Mammary epithelial cell (primary cell): Measurements from ENCODE around the gene ADIPOR1.

ENCODE experiments used
- EZH2 ChIP-seq: IDR thresholded peaks from 2 replicates; pipeline ENCODE4 v1.6.1; 2012; ENCODE audit warnings: low read length, inconsistent platforms, borderline replicate concordance
- TF ChIP-seq, protein P1 (sequence below), 2 donors: IDR thresholded peaks in 1 of 2; conservative IDR thresholded peaks in 1 of 2; 2 replicates each; pipeline ENCODE4 v1.5.1; 2011 to 2012; ENCODE audit warnings: inconsistent platforms in 2 of 2, low read length in 2 of 2, mild to moderate bottlenecking in 2 of 2, control low read depth in 1 of 2, low read depth in 1 of 2; ENCODE audit not compliant: insufficient read depth in 1 of 2; ENCODE audit errors: extremely low read depth in 1 of 2

DNA sequence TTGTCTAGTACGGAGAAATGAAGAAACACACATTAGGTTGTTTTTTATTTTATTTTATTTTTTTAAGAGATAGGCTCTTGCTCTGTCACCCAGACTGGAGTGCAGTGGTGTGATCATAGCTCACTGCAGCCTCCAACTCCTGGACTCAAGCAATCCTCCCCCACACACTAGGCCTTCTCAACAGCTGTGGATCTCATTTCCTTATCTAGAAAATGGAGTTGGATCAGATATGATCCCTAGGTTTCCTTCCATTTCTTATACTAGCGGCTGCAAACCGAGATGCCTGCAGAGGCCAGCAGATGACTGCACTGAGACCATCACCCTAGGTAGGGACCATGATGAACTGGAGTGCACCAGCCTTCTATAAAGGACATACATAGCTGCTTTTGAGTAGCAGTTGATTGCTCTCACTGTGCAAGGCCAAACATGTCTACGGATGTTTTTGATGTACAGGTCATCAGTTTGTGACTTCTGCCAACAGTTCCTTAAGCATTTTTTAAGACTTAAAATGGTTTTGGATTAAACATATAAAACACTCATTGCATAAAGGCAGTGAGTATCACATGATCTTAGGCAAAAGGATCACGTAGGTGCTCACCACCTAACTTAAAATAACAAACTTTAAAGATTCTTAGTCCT lies 19.7 kb downstream of the ADIPOR1 start:
- TF ChIP-seq, protein P1, sequence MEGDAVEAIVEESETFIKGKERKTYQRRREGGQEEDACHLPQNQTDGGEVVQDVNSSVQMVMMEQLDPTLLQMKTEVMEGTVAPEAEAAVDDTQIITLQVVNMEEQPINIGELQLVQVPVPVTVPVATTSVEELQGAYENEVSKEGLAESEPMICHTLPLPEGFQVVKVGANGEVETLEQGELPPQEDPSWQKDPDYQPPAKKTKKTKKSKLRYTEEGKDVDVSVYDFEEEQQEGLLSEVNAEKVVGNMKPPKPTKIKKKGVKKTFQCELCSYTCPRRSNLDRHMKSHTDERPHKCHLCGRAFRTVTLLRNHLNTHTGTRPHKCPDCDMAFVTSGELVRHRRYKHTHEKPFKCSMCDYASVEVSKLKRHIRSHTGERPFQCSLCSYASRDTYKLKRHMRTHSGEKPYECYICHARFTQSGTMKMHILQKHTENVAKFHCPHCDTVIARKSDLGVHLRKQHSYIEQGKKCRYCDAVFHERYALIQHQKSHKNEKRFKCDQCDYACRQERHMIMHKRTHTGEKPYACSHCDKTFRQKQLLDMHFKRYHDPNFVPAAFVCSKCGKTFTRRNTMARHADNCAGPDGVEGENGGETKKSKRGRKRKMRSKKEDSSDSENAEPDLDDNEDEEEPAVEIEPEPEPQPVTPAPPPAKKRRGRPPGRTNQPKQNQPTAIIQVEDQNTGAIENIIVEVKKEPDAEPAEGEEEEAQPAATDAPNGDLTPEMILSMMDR (conservative IDR thresholded peaks at IDR 0.05 in 1 of 2, IDR thresholded peaks at IDR 0.05 in 1 of 2; ENCODE audit: extremely low read depth in 1 of 2, insufficient read depth in 1 of 2, low read depth in 1 of 2, low read length in 2 of 2), result no peak
- TF ChIP-seq EZH2, result no peak
